Measurements from ENCODE around the gene ATG2B.

Gene ATG2B

DNA sequence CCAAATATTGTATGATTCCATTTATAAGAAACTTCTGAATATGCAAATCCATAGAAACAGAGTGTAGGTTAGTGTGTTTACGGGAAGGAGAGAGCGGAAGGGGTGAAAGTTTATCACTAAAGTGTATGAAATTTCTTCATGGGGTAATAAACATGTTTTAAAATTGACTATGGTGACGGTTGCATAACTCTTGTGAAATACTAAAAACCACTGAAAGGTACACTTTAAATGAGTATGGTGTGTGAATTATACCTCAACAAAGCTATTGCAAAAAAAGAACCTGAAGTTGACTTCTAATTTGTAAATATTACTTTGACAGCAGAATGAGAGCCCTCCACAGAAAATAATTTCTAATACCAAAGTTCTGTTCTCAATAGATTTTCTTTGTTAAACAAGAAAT is 47.1 kb downstream of the ATG2B start:
- TF ChIP-seq, protein P1, sequence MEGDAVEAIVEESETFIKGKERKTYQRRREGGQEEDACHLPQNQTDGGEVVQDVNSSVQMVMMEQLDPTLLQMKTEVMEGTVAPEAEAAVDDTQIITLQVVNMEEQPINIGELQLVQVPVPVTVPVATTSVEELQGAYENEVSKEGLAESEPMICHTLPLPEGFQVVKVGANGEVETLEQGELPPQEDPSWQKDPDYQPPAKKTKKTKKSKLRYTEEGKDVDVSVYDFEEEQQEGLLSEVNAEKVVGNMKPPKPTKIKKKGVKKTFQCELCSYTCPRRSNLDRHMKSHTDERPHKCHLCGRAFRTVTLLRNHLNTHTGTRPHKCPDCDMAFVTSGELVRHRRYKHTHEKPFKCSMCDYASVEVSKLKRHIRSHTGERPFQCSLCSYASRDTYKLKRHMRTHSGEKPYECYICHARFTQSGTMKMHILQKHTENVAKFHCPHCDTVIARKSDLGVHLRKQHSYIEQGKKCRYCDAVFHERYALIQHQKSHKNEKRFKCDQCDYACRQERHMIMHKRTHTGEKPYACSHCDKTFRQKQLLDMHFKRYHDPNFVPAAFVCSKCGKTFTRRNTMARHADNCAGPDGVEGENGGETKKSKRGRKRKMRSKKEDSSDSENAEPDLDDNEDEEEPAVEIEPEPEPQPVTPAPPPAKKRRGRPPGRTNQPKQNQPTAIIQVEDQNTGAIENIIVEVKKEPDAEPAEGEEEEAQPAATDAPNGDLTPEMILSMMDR (IDR thresholded peaks at IDR 0.05; ENCODE audit: unreplicated experiment in 3 of 3), result no peak
- Mint-ChIP-seq H3K4me1 (no peaks in the 10 kb centered on the region), H3K27me3 (ENCODE audit: low read depth) (no peaks in the 10 kb centered on the region), H3K36me3 (ENCODE audit: low read depth) (peaks cover 56% of the 10 kb centered on the region), H3K4me3 (no peak overlapping the region), H3K27ac (no peak overlapping the region), H3K9me3 (no peaks in the 10 kb centered on the region)

DNA sequence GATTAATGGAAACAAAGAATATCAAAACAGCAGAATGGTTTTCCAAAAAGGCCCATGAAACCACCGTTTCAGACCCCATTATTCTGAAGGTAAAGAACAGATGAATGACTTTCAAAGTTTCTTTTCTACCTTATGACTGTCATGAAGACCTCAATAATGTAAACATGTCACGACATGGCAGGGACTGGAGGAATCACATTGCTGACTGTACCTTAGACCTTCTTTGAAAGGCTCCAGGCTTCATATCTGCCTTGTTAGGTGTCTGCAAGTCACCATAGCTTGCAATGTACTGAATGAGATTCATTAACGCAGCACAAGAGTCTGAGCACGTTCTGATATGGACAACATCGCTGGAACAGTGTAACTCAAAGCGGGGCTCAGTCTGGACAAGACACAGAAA is 52.2 kb downstream of the ATG2B start:
- TF ChIP-seq, protein P1 (IDR thresholded peaks at IDR 0.05; ENCODE audit: unreplicated experiment in 3 of 3), result no peak
- Mint-ChIP-seq H3K27ac (peak overlapping the region; percentile 95 to 100 (median 96)), H3K27me3 (ENCODE audit: low read depth) (no peaks in the 10 kb centered on the region), H3K4me3 (no peak overlapping the region), H3K4me1 (peaks cover 4% of the 10 kb centered on the region), H3K9me3 (no peaks in the 10 kb centered on the region), H3K36me3 (ENCODE audit: low read depth) (peaks cover 41% of the 10 kb centered on the region)

DNA sequence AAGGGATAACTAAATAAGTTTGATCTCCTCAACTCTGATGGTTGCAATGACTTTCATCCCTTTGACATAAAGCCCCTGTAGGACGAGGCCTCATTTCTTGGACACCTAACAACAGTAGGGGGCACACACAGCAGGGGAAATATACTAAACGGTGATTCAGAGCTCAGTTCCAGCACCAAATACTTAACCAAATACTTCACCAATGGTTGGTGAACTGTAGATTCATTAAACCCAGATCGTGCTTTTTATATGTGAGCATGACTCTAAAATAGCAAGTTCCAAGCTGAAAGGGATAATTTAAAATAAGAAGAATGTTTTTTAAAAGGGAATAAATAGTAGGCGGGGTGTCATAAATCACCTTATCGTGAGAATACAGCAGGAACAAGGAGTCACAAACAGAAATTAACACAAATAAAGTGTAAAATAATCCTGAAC is 53.2 kb downstream of the ATG2B start:
- Mint-ChIP-seq H3K4me1 (peaks cover 4% of the 10 kb centered on the region), H3K36me3 (ENCODE audit: low read depth) (peaks cover 38% of the 10 kb centered on the region), H3K27ac (peak overlapping the region; percentile 95 to 100 (median 96)), H3K27me3 (ENCODE audit: low read depth) (no peaks in the 10 kb centered on the region), H3K4me3 (no peak overlapping the region), H3K9me3 (no peaks in the 10 kb centered on the region)
- TF ChIP-seq, protein P1 (IDR thresholded peaks at IDR 0.05; ENCODE audit: unreplicated experiment in 3 of 3), result no peak

DNA sequence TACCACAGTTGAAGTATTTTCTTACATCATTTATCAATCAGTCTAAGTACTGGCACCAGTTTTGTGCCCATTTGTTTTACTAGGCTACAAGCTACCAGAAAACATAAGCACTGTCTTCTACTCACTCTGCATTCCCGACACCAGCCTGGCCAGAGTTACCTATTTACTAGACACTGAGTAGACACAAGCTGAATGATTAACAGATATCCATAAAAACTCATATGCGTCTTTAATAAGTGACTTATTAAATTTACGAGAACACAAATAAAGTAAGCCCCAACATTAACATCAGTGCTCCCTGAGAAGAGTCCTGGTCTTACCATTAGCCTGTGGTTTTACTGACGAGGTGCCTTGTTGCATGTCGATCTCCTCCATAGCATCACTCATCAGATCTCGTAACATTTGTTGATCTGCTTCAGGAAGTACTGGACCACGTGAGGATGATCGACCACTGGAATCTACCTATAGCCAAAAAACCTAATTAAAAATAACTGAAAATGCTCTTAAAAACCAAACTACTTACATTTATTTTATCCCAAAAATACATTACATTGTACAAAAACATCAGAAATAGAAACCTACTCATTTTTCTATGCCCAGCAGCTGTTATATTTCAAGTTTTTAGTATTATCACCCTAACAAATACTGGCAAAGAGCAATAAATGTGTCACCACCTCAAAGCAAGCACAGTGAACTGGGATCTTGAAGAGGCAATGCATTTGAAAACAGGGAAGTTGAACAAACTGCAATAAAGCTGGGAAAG is 53.8 kb downstream of the ATG2B start:
- Mint-ChIP-seq H3K27me3 (ENCODE audit: low read depth) (no peaks in the 10 kb centered on the region), H3K4me3 (peak overlapping the region in 2 of 3 experiments; percentile 63 to 73), H3K27ac (peak overlapping the region; percentile 95 to 100 (median 96)), H3K4me1 (peaks cover 4% of the 10 kb centered on the region), H3K36me3 (ENCODE audit: low read depth) (peaks cover 38% of the 10 kb centered on the region), H3K9me3 (no peaks in the 10 kb centered on the region)
- TF ChIP-seq, protein P1 (IDR thresholded peaks at IDR 0.05; ENCODE audit: unreplicated experiment in 3 of 3), result no peak

DNA sequence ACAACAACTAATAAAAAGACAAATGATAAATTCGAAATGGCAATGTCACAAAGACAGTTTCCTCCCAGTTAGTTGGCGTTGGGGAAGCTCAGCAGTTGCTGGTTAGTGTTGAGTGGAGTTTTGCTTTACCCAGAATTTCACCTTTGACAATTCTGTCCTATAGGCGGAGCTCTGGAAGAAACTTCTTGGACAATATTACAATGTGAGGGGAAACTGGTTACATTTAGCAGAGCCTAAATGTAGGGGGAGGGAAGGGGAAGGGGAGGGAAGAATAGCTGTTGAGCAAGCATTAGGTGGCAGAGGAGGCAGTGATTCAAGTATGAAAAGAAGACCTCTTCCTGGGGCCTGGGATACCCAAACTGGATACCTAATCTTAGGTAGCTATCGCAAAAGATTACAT is 55.7 kb downstream of the ATG2B start:
- Mint-ChIP-seq H3K4me1 (peaks cover 4% of the 10 kb centered on the region), H3K27ac (peak overlapping the region in 1 of 3 experiments; percentile 69), H3K27me3 (ENCODE audit: low read depth) (no peaks in the 10 kb centered on the region), H3K9me3 (no peaks in the 10 kb centered on the region), H3K4me3 (no peak overlapping the region), H3K36me3 (ENCODE audit: low read depth) (peaks cover 26% of the 10 kb centered on the region)
- TF ChIP-seq, protein P1 (IDR thresholded peaks at IDR 0.05; ENCODE audit: unreplicated experiment in 3 of 3), result no peak

DNA sequence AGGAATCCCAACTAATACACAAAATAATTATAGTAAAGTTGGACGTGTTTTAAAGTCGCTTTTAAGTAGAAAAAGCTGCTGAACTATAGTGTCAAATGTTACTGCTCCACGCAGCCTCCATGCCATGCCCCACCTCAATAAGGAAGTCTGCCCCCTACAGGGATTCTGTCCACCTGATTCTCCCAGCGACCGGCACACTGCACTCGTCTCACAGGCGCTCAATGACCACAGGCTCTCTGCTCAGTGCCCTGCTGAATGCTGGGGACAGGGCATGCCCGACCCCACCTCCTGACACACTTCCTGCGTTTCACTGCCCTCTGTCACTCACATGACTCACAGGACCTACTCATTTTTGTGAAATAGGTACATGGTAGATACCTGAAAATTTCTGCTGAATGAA is 58.2 kb downstream of the ATG2B start:
- H3K9me3 Mint-ChIP-seq, result no peaks in the 10 kb centered on the region
- peaks cover 4% of the 10 kb centered on the region for H3K4me1 Mint-ChIP-seq
- TF ChIP-seq, protein P1 (IDR thresholded peaks at IDR 0.05; ENCODE audit: unreplicated experiment in 3 of 3), result no peak
- peak overlapping the region in 2 of 3 experiments; percentile 57 to 64 for H3K27ac Mint-ChIP-seq
- H3K4me3 Mint-ChIP-seq, result no peak overlapping the region
- peaks cover 20% of the 10 kb centered on the region for H3K36me3 Mint-ChIP-seq (ENCODE audit: low read depth)
- no peaks in the 10 kb centered on the region for H3K27me3 Mint-ChIP-seq (ENCODE audit: low read depth)

Measured in nephron (organoid).